HL-60 (cell line): Measurements from ENCODE around the gene POU2F3.

Source experiments
- DNase-seq, 2 experiments: peaks; one replicate each; pipeline ENCODE4 v3.0.0-alpha.2; 2010 to 2020; ENCODE audit warnings: low read depth in 1 of 2, low spot score in 1 of 2
- H3K27ac ChIP-seq: fragments of 250-450 bp; sonication (Bioruptor Pico); replicated peaks from 2 replicates; pipeline ENCODE4 v1.5.1; 2020; ENCODE audit warnings: mild to moderate bottlenecking, moderate library complexity
- H3K27me3 ChIP-seq: fragments of 250-450 bp; sonication (Bioruptor Pico); 2 replicates; pipeline ENCODE4 v1.5.1; 2021; ENCODE audit warnings: mild to moderate bottlenecking, moderate library complexity; ENCODE audit not compliant: insufficient read depth, poor library complexity, severe bottlenecking
- H3K4me3 ChIP-seq: replicated peaks from 2 replicates; pipeline ENCODE4 v1.5.1; 2011; ENCODE audit warnings: mild to moderate bottlenecking, control low read depth, low read length; ENCODE audit not compliant: insufficient read depth
- GABPA ChIP-seq: IDR thresholded peaks from 2 replicates; pipeline ENCODE4 v1.6.1; 2012; ENCODE audit warnings: low read depth
- POLR2AphosphoS5 ChIP-seq: IDR thresholded peaks from 2 replicates; pipeline ENCODE4 v1.6.1; 2012; ENCODE audit warnings: low read depth
- SPI1 ChIP-seq: IDR thresholded peaks from 2 replicates; pipeline ENCODE4 v1.6.1; 2012; ENCODE audit warnings: low read depth, mild to moderate bottlenecking, borderline replicate concordance
- TF ChIP-seq, protein P1 (sequence below): IDR thresholded peaks from one replicate; pipeline ENCODE4 v1.5.1; 2011; ENCODE audit warnings: low read length, control low read depth, inconsistent platforms; ENCODE audit not compliant: insufficient read depth
- TF ChIP-seq, protein P2 (sequence below): IDR thresholded peaks from 2 replicates; pipeline ENCODE4 v1.6.1; 2012; ENCODE audit warnings: low read depth; ENCODE audit not compliant: insufficient replicate concordance

POU2F3 gene

DNA sequence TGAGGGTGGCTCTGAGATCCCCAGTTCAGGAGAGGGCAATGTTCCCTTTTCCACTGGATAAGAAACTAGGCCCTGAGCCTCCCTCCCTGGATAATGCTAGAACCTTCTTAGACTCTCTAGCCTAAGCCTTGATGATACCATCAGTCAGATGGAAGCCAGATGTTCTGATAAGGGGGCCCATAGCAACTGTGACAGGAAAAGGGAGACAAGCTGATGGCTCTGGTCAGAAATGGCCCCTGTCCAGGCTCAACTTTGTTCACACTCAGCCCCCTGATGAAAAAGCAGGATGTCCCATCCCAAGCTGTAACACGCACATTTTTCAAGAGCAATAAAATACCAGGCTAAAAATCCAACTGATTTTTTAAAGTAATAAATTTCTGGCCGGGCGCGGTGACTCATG is 36.3 kb upstream of the POU2F3 start:
- no peak overlapping the region for H3K4me3 ChIP-seq
- TF ChIP-seq, protein P1, sequence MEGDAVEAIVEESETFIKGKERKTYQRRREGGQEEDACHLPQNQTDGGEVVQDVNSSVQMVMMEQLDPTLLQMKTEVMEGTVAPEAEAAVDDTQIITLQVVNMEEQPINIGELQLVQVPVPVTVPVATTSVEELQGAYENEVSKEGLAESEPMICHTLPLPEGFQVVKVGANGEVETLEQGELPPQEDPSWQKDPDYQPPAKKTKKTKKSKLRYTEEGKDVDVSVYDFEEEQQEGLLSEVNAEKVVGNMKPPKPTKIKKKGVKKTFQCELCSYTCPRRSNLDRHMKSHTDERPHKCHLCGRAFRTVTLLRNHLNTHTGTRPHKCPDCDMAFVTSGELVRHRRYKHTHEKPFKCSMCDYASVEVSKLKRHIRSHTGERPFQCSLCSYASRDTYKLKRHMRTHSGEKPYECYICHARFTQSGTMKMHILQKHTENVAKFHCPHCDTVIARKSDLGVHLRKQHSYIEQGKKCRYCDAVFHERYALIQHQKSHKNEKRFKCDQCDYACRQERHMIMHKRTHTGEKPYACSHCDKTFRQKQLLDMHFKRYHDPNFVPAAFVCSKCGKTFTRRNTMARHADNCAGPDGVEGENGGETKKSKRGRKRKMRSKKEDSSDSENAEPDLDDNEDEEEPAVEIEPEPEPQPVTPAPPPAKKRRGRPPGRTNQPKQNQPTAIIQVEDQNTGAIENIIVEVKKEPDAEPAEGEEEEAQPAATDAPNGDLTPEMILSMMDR = no peak
- TF ChIP-seq SPI1 (no peak), GABPA (no peak), POLR2AphosphoS5 (no peak)
- TF ChIP-seq, protein P2, sequence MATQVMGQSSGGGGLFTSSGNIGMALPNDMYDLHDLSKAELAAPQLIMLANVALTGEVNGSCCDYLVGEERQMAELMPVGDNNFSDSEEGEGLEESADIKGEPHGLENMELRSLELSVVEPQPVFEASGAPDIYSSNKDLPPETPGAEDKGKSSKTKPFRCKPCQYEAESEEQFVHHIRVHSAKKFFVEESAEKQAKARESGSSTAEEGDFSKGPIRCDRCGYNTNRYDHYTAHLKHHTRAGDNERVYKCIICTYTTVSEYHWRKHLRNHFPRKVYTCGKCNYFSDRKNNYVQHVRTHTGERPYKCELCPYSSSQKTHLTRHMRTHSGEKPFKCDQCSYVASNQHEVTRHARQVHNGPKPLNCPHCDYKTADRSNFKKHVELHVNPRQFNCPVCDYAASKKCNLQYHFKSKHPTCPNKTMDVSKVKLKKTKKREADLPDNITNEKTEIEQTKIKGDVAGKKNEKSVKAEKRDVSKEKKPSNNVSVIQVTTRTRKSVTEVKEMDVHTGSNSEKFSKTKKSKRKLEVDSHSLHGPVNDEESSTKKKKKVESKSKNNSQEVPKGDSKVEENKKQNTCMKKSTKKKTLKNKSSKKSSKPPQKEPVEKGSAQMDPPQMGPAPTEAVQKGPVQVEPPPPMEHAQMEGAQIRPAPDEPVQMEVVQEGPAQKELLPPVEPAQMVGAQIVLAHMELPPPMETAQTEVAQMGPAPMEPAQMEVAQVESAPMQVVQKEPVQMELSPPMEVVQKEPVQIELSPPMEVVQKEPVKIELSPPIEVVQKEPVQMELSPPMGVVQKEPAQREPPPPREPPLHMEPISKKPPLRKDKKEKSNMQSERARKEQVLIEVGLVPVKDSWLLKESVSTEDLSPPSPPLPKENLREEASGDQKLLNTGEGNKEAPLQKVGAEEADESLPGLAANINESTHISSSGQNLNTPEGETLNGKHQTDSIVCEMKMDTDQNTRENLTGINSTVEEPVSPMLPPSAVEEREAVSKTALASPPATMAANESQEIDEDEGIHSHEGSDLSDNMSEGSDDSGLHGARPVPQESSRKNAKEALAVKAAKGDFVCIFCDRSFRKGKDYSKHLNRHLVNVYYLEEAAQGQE = no peak
- H3K27ac ChIP-seq = no peak overlapping the region
- DNase-seq = no peak
- no peaks in the 10 kb centered on the region for H3K27me3 ChIP-seq

DNA sequence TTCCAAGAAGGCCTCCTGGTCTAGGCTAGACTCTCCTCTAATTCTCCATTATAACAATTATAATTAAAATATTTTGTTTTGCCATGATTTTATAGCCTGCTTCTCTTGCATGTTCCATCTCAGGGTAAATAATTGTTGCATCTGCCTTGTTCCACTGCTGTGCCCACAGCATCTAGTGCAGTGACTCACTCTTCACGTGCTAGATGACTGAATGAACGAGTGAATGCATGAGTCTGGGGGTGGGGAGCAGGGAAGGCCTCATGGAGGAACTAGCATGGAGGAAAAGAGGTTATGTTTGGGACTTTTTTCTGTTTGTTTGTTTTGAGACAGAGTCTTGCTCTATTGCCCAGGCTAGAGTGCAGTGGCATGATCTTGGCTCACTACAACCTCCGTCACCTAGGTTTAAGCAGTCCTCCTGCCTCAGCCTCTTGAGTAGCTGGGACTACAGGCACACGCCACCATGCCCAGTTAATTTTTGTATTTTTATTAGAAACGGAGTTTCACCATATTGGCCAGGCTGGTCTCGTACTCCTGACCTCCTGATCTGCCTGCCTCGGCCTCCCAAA is 34.3 kb upstream of the POU2F3 start:
- Histone ChIP-seq H3K4me3 (no peak overlapping the region), H3K27ac (no peak overlapping the region), H3K27me3 (no peaks in the 10 kb centered on the region)
- TF ChIP-seq SPI1 (no peak), POLR2AphosphoS5 (no peak), GABPA (no peak)
- TF ChIP-seq, protein P1 = no peak
- TF ChIP-seq, protein P2 = no peak
- DNase-seq = peak in 1 of 2 experiments; percentile 41

DNA sequence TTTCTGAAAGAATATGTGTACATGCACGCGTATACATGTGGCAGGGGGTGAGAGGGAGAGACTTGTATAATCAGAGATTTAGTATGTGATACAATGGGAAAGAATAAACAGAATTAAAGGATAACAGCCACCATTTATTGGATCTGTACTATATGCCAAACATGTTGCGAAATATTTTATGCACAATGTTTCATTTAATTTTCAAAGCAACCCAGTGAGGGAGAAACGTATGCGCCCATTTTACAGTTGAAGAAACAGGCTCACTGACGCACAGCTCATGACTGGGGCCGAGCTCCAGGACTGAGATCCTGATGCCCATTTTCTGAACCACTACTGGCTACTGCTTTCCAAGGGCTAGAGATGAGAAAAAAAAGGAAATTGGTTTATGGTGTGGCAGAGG is 32.4 kb upstream of the POU2F3 start:
- no peaks in the 10 kb centered on the region for H3K27me3 ChIP-seq
- H3K27ac ChIP-seq = no peak overlapping the region

More for the DNA sequence above, 32.4 kb upstream of the POU2F3 start:
- TF ChIP-seq, protein P2 = no peak
- TF ChIP-seq POLR2AphosphoS5 (no peak), GABPA (no peak), SPI1 (no peak)
- TF ChIP-seq, protein P1 = no peak
- DNase-seq = no peak
- no peak overlapping the region for H3K4me3 ChIP-seq
